B cell (primary cell): Measurements from ENCODE around the gene HDDC2. TPM values are rescaled to one million over a fixed set of nuclear protein-coding genes. Genes with fewer than 3 reads are reported as not detected.

ENCODE experiments used
- ATAC-seq: fragments of 200-7000 bp; cut with Tn5 transposase; one replicate; pipeline ENCODE4 v1.10.0; 2021; ENCODE audit warnings: low read depth, mild to moderate bottlenecking, moderate number of reproducible peaks, moderate library complexity
- CTCF ChIA-PET: fragments of 350-600 bp; sonication (Branson Sonifier 250); formaldehyde crosslinking; loops from one replicate; lab custom pipeline; 2021; ENCODE audit warnings: antibody characterized with exemption, inconsistent platforms; lab: Charles Lee
- POLR2A ChIA-PET: fragments of 350-600 bp; sonication (Branson Sonifier 250); formaldehyde crosslinking; loops from one replicate; lab custom pipeline; 2021; ENCODE audit warnings: antibody characterized with exemption; lab: Charles Lee
- DNase-seq: peaks from one replicate; pipeline ENCODE4 v3.0.0; 2013
- H2AFZ ChIP-seq: 2 replicates; pipeline ENCODE4 v1.6.1; 2012; ENCODE audit warnings: mild to moderate bottlenecking, low read depth, low read length; ENCODE audit not compliant: insufficient read depth, poor library complexity, severe bottlenecking
- H3K27ac ChIP-seq, 2 donors: 1 replicate in 1 of 2; 2 replicates in 1 of 2; pipeline ENCODE4 v1.5.1; 2012 to 2013; ENCODE audit warnings: low read length in 2 of 2, mild to moderate bottlenecking in 2 of 2, moderate library complexity in 1 of 2
- H3K27me3 ChIP-seq, 4 experiments: fragments of 200-600 bp in 1 of 4; sonication (generic) in 1 of 4; replicated peaks in 1 of 4; 1 replicate in 2 of 4; 2 replicates in 2 of 4; pipeline versions ENCODE4 v1.6.1 to v1.7.0; 2013 to 2016; ENCODE audit warnings: low read length in 3 of 4, mild to moderate bottlenecking in 2 of 4, mixed read lengths in 1 of 4, moderate library complexity in 1 of 4; ENCODE audit not compliant: insufficient read depth in 4 of 4, control insufficient read depth in 3 of 4; ENCODE audit errors: control extremely low read depth in 1 of 4
- H3K36me3 ChIP-seq, 2 experiments: replicated peaks in 1 of 2; 1 replicate in 1 of 2; 2 replicates in 1 of 2; pipeline versions ENCODE4 v1.6.1 to v1.7.1; 2013; ENCODE audit warnings: low read length in 1 of 2; ENCODE audit not compliant: insufficient read depth in 2 of 2, control insufficient read depth in 1 of 2; ENCODE audit errors: control extremely low read depth in 1 of 2, extremely low read depth in 1 of 2
- H3K4me1 ChIP-seq, 2 donors: fragments of 200-600 bp in 1 of 2; sonication (generic) in 1 of 2; 1 replicate in 1 of 2; 2 replicates in 1 of 2; pipeline versions ENCODE4 v1.5.1 to v1.6.1; 2013 to 2017; ENCODE audit warnings: low read length in 2 of 2; ENCODE audit not compliant: control insufficient read depth in 2 of 2, insufficient read depth in 2 of 2
- H3K4me2 ChIP-seq: replicated peaks from 2 replicates; pipeline ENCODE3; 2012; ENCODE audit warnings: mild to moderate bottlenecking, low read depth, low read length; ENCODE audit not compliant: poor library complexity, severe bottlenecking
- H3K4me3 ChIP-seq, 5 experiments: fragments of 200-600 bp in 1 of 5; sonication (generic) in 1 of 5; 1 replicate in 3 of 5; 2 replicates in 2 of 5; pipeline versions ENCODE4 v1.5.1 to v1.7.0; 2011 to 2016; ENCODE audit warnings: low read length in 4 of 5, mild to moderate bottlenecking in 4 of 5, low read depth in 2 of 5, control low read depth in 1 of 5, moderate library complexity in 1 of 5; ENCODE audit not compliant: insufficient read depth in 1 of 5; ENCODE audit errors: control extremely low read depth in 1 of 5, extremely low read depth in 1 of 5
- H3K79me2 ChIP-seq: fragments of 200-600 bp; sonication (generic); one replicate; pipeline ENCODE4 v1.6.0; 2016; ENCODE audit warnings: low read length; ENCODE audit not compliant: control insufficient read depth, insufficient read depth
- H3K9ac ChIP-seq: fragments of 200-600 bp; sonication (generic); 2 replicates; pipeline ENCODE4 v1.6.1; 2017; ENCODE audit warnings: mild to moderate bottlenecking, low read length, moderate library complexity
- H3K9me3 ChIP-seq, 3 donors: one replicate each; pipeline versions ENCODE4 v1.6.1 to v1.7.1; 2013; ENCODE audit warnings: low read length in 2 of 3; ENCODE audit not compliant: control insufficient read depth in 2 of 3, insufficient read depth in 1 of 3; ENCODE audit errors: control extremely low read depth in 1 of 3
- H4K20me1 ChIP-seq: 2 replicates; pipeline ENCODE4 v1.6.0; 2012; ENCODE audit warnings: mild to moderate bottlenecking, low read length; ENCODE audit not compliant: insufficient read depth, control insufficient read depth, poor library complexity, severe bottlenecking
- H3K27ac Mint-ChIP-seq: one replicate; pipeline ENCODE4 v1.8.0; 2021; ENCODE audit warnings: mixed read lengths
- H3K27me3 Mint-ChIP-seq: one replicate; pipeline ENCODE4 v1.8.0; 2021; ENCODE audit warnings: mixed read lengths
- H3K4me1 Mint-ChIP-seq: one replicate; pipeline ENCODE4 v1.8.0; 2021; ENCODE audit warnings: mixed read lengths
- H3K4me3 Mint-ChIP-seq: one replicate; pipeline ENCODE4 v1.8.0; 2021; ENCODE audit warnings: mixed read lengths
- H3K9me3 Mint-ChIP-seq: one replicate; pipeline ENCODE4 v1.8.0; 2022; ENCODE audit warnings: mixed read lengths; ENCODE audit not compliant: insufficient read depth
- CTCF ChIP-seq: fragments of 200-600 bp; IDR thresholded peaks from one replicate; pipeline ENCODE4 v1.8.0; 2022; ENCODE audit warnings: antibody characterized with exemption, mild to moderate bottlenecking
- EZH2 ChIP-seq: IDR thresholded peaks from 2 replicates; pipeline ENCODE4 v1.6.1; 2012; ENCODE audit warnings: borderline replicate concordance, low read depth, mild to moderate bottlenecking, moderate library complexity, low read length; ENCODE audit not compliant: insufficient read depth, poor library complexity, severe bottlenecking
- WGBS: methylation state at CpG from one replicate; pipeline ENCODE4 v1.1.5; 2013; ENCODE audit warnings: missing lambda C conversion rate; ENCODE audit not compliant: insufficient coverage; 5-methylcytosine and 5-hydroxymethylcytosine counted together
- intact Hi-C: fragments of 100-400 bp; cut with micrococcal nuclease; formaldehyde crosslinking; loops from one replicate; pipeline ENCODE4 v1.10.0; 2022
- polyA plus RNA-seq: library from polyadenylated mRNA; depleted of rRNA; stranded (reverse); fragments of >200 nt; gene quantifications from 2 replicates; pipeline ENCODE4 v1.2.3, GENCODE V29; 2012
- total RNA-seq, 2 donors: library from RNA; stranded (reverse); fragments of 120-200 nt in 1 of 2; gene quantifications; 1 replicate in 1 of 2; 2 replicates in 1 of 2; pipeline versions ENCODE4 v1.2.3 to v1.2.4, GENCODE V29; 2013 to 2022

Gene HDDC2
- total and polyA plus RNA-seq, 2 donors (not counting 1 experiment from before 2014, with no cell fraction given) = 31.6 to 37.6 TPM

GRCh38 chr6:125277838-125278237, 23.9 kb downstream of the HDDC2 start:
- TF ChIP-seq EZH2 (no peak), CTCF (no peak)
- no peaks in the 10 kb centered on the region for H3K27me3 Mint-ChIP-seq
- no peak overlapping the region for H3K4me3 Mint-ChIP-seq
- H3K79me2 ChIP-seq = peaks cover 3% of the 10 kb centered on the region
- no CpG with 5 or more reads among the region's 1 CpG for WGBS
- ATAC-seq (no peak), DNase-seq (no peak)
- intact Hi-C loops = no loop called here
- H3K4me3 ChIP-seq = no peak overlapping the region
- H3K27ac ChIP-seq = no peak overlapping the region
- H3K9me3 Mint-ChIP-seq = no peaks in the 10 kb centered on the region
- peaks cover 7 to 53% of the 10 kb centered on the region in 2 experiments for H3K36me3 ChIP-seq
- no peak overlapping the region for H3K27ac Mint-ChIP-seq
- ChIA-PET CTCF (no interaction called here), POLR2A (no interaction called here)
- no peaks in the 10 kb centered on the region for H3K27me3 ChIP-seq
- H3K4me2 ChIP-seq = no peak overlapping the region
- H3K4me1 Mint-ChIP-seq = peaks cover 14% of the 10 kb centered on the region
- no peaks in the 10 kb centered on the region for H3K4me1 ChIP-seq
- peaks cover 0 to 15% (median 3%) of the 10 kb centered on the region in 3 donors for H3K9me3 ChIP-seq
- H2AFZ ChIP-seq = no peak overlapping the region
- peaks cover 11% of the 10 kb centered on the region for H4K20me1 ChIP-seq
- H3K9ac ChIP-seq = no peak overlapping the region

- no peaks in the 10 kb centered on the region for H3K9me3 Mint-ChIP-seq
- Histone ChIP-seq H3K4me1 (no peaks in the 10 kb centered on the region), H3K9me3 (peaks cover 0 to 10% (median 3%) of the 10 kb centered on the region in 3 donors), H3K4me3 (no peak overlapping the region), H3K36me3 (peaks cover 4 to 55% of the 10 kb centered on the region in 2 experiments), H3K27me3 (no peaks in the 10 kb centered on the region), H4K20me1 (peaks cover 11% of the 10 kb centered on the region), H3K9ac (no peak overlapping the region), H2AFZ (no peak overlapping the region), H3K4me2 (no peak overlapping the region), H3K79me2 (peaks cover 3% of the 10 kb centered on the region), H3K27ac (no peak overlapping the region)
- WGBS = 90% methylated on average over 1 of the region's 3 CpGs
- no peak for ATAC-seq
- TF ChIP-seq CTCF (no peak), EZH2 (no peak)
- peaks cover 6% of the 10 kb centered on the region for H3K4me1 Mint-ChIP-seq
- no peaks in the 10 kb centered on the region for H3K27me3 Mint-ChIP-seq
- intact Hi-C loops = no loop called here
- POLR2A ChIA-PET = no interaction called here
- DNase-seq = no peak
- H3K27ac Mint-ChIP-seq = no peak overlapping the region
- CTCF ChIA-PET = no interaction called here
- H3K4me3 Mint-ChIP-seq = no peak overlapping the region
Observed at GRCh38 chr6:125275779-125276178, 26.0 kb downstream of the HDDC2 start.
